K562 (cell line): ENCODE data around the gene TMCC1. TPM values are rescaled to one million over a fixed set of nuclear protein-coding genes. Genes with fewer than 3 reads are reported as not detected.

Source experiments
- ATAC-seq: fragments of 200-7000 bp; cut with Tn5 transposase; 3 replicates; pipeline ENCODE4 v1.9.1; 2020; ENCODE audit warnings: moderate library complexity
- BruUV-seq: library from RNA; stranded (reverse); fragments of 400-500 nt; replicated peaks from 2 replicates; lab custom pipeline; 2021; lab: Mats Ljungman, UMichigan
- CTCF ChIA-PET: fragments of 300-600 bp; formaldehyde crosslinking; extraction: SDS; loops from one replicate; lab custom pipeline; 2021; ENCODE audit warnings: low intra/inter-chr PET ratio; lab: Yijun Ruan, JAX
- POLR2A ChIA-PET: fragments of 300-600, 350-650 bp; sonication (Branson Sonifier 250); formaldehyde crosslinking; extraction: SDS; loops from one replicate; lab custom pipeline; 2021; ENCODE audit warnings: antibody characterized with exemption, inconsistent platforms; lab: Yijun Ruan, JAX
- DNase-seq, 4 experiments: peaks; one replicate each; pipeline versions ENCODE4 v3.0.0 to v3.0.0-alpha.2; 2011 to 2018; ENCODE audit warnings: low spot score in 3 of 4, mixed read lengths in 3 of 4; ENCODE audit errors: extremely low read depth in 1 of 4
- FAIRE-seq: peaks from 2 replicates; lab custom pipeline; 2011; peaks lifted over from hg19 to GRCh38; lab: Jason Lieb, UNC
- H2AFZ ChIP-seq: 2 replicates; pipeline ENCODE4 v1.6.0; 2011; ENCODE audit warnings: low read depth, low read length, control low read depth, inconsistent platforms
- H3K27ac ChIP-seq: fragments of 200-600 bp; 3 replicates; pipeline ENCODE4 v1.8.0; 2011; ENCODE audit warnings: low read depth, mild to moderate bottlenecking, control low read depth, inconsistent platforms, low read length, moderate library complexity, mixed read lengths; ENCODE audit errors: extremely low read depth
- H3K27me3 ChIP-seq, 2 experiments: fragments of 300-600 bp in 1 of 2; 2 replicates in 1 of 2; 3 replicates in 1 of 2; pipeline versions ENCODE4 v1.6.0 to v1.8.0; 2011; ENCODE audit warnings: inconsistent platforms in 2 of 2, low read length in 2 of 2, mild to moderate bottlenecking in 1 of 2, mixed read lengths in 1 of 2, moderate library complexity in 1 of 2; ENCODE audit not compliant: control insufficient read depth in 2 of 2, insufficient read depth in 2 of 2
- H3K36me3 ChIP-seq: fragments of 300-600 bp; 3 replicates; pipeline ENCODE4 v1.8.0; 2011; ENCODE audit warnings: mild to moderate bottlenecking, low read length, inconsistent platforms; ENCODE audit not compliant: control insufficient read depth, insufficient read depth
- H3K4me1 ChIP-seq, 2 experiments: fragments of 200-600 bp in 1 of 2; replicated peaks in 1 of 2; 2 replicates in 1 of 2; 3 replicates in 1 of 2; pipeline versions ENCODE4 v1.5.1 to v1.8.0; 2011; ENCODE audit warnings: inconsistent platforms in 2 of 2, low read length in 2 of 2, mild to moderate bottlenecking in 1 of 2, mixed read lengths in 1 of 2, moderate library complexity in 1 of 2; ENCODE audit not compliant: control insufficient read depth in 2 of 2, insufficient read depth in 2 of 2
- H3K4me2 ChIP-seq: 2 replicates; pipeline ENCODE4 v1.6.1; 2011; ENCODE audit warnings: low read length, control low read depth, inconsistent platforms, mixed read lengths; ENCODE audit not compliant: insufficient read depth
- H3K4me3 ChIP-seq: fragments of 200-600 bp; sonication (generic), shearing (Covaris generic); 2 replicates; pipeline ENCODE4 v1.5.1; 2016; ENCODE audit warnings: control low read depth, inconsistent platforms
- H3K79me2 ChIP-seq: fragments of 200-600 bp; 3 replicates; pipeline ENCODE4 v1.8.0; 2011; ENCODE audit warnings: low read length, inconsistent platforms; ENCODE audit not compliant: control insufficient read depth, insufficient read depth
- H3K9ac ChIP-seq, 2 experiments: 2 replicates each; pipeline versions ENCODE4 v1.6.0 to v1.6.1; 2011; ENCODE audit warnings: low read depth in 2 of 2, low read length in 2 of 2, control low read depth in 1 of 2, inconsistent platforms in 1 of 2, mild to moderate bottlenecking in 1 of 2, mixed read lengths in 1 of 2; ENCODE audit not compliant: insufficient read depth in 1 of 2
- H3K9me1 ChIP-seq: one replicate; pipeline ENCODE4 v1.6.0; 2011; ENCODE audit warnings: inconsistent platforms, mild to moderate bottlenecking, low read length, moderate library complexity; ENCODE audit not compliant: control insufficient read depth, insufficient read depth
- H3K9me3 ChIP-seq: replicated peaks from 2 replicates; pipeline ENCODE4 v1.5.1; 2011; ENCODE audit warnings: low read depth, low read length, inconsistent platforms; ENCODE audit not compliant: control insufficient read depth, insufficient read depth
- H4K20me1 ChIP-seq: replicated peaks from 2 replicates; pipeline ENCODE4 v1.6.1; 2011; ENCODE audit warnings: low read length, inconsistent platforms, mixed read lengths; ENCODE audit not compliant: control insufficient read depth, insufficient read depth
- BACH1 ChIP-seq: fragments of 200-800 bp; sonication (Bioruptor generic); IDR thresholded peaks from 2 replicates; pipeline ENCODE4 v1.6.1; 2016; ENCODE audit warnings: missing genetic modification characterization, missing compliant biosample characterization
- CHCHD3 ChIP-seq: fragments of 250-450 bp; sonication (Bioruptor Pico); IDR thresholded peaks from 2 replicates; pipeline ENCODE4 v2.1.2; 2022; ENCODE audit warnings: mild to moderate bottlenecking
- RBM34 ChIP-seq: fragments of 200-400 bp; formaldehyde crosslinking; IDR thresholded peaks from 2 replicates; pipeline ENCODE4 v1.6.1; 2018; ENCODE audit warnings: low read length, borderline replicate concordance; ENCODE audit not compliant: insufficient read depth
- TAF9B ChIP-seq: fragments of 450-650 bp; IDR thresholded peaks from 2 replicates; pipeline ENCODE4 v1.6.1; 2018; ENCODE audit warnings: mild to moderate bottlenecking; ENCODE audit not compliant: partially characterized antibody
- ZNF239 ChIP-seq: fragments of 250-450 bp; sonication (Bioruptor Pico); IDR thresholded peaks from 2 replicates; pipeline ENCODE4 v1.4.0; 2020; ENCODE audit warnings: mild to moderate bottlenecking
- WGBS: fragments of 100-300 bp; shearing (Covaris generic); methylation state at CpG from one replicate; pipeline ENCODE4 v1.1.6; 2016; ENCODE audit warnings: low coverage, mixed read lengths; ENCODE audit not compliant: insufficient coverage; ENCODE audit errors: missing lambda C conversion rate; 5-methylcytosine and 5-hydroxymethylcytosine counted together
- in situ Hi-C: fragments of 300-500 bp; cut with MboI; formaldehyde crosslinking; loops from 4 replicates; pipeline ENCODE4 v1.15.0; 2018; ENCODE audit warnings: inconsistent platforms, mixed read lengths
- intact Hi-C: fragments of 100-400 bp; cut with micrococcal nuclease; formaldehyde crosslinking; loops from 2 replicates; pipeline ENCODE4 v1.14.2; 2022
- polyA plus RNA-seq, 8 experiments: library from polyadenylated mRNA; depleted of rRNA in 4 of 8; stranded (reverse) in 5 of 8; unstranded in 3 of 8; fragments of >200 nt; fragmentation: Nextera tagmentation in 2 of 8; fragmentation: Illumina TruSeq in 1 of 8; extraction: Ambion mirVana in 2 of 8; extraction: Trizol in 1 of 8; gene quantifications; 2 replicates each; pipeline versions ENCODE4 v1.2.1 to v1.2.3, GENCODE V29; 2011 to 2014; ENCODE audit warnings: inconsistent platforms in 1 of 8, missing spikeins in 1 of 8
- total RNA-seq, 7 experiments: library from RNA; depleted of rRNA in 6 of 7; stranded (reverse); fragments of >200 nt in 6 of 7; fragmentation: Illumina TruSeq in 2 of 7; extraction: Trizol in 2 of 7; gene quantifications; 2 replicates each; pipeline versions ENCODE4 v1.2.1 to v1.2.3, GENCODE V29; 2011 to 2021; ENCODE audit warnings: low replicate concordance in 1 of 7

The TMCC1 gene
- total and polyA plus RNA-seq, 9 of the 15 experiments (the other 6 are each of a cell fraction or from before 2014, with no cell fraction given) = 0.89 to 8.7 (median 4.0) TPM

DNA sequence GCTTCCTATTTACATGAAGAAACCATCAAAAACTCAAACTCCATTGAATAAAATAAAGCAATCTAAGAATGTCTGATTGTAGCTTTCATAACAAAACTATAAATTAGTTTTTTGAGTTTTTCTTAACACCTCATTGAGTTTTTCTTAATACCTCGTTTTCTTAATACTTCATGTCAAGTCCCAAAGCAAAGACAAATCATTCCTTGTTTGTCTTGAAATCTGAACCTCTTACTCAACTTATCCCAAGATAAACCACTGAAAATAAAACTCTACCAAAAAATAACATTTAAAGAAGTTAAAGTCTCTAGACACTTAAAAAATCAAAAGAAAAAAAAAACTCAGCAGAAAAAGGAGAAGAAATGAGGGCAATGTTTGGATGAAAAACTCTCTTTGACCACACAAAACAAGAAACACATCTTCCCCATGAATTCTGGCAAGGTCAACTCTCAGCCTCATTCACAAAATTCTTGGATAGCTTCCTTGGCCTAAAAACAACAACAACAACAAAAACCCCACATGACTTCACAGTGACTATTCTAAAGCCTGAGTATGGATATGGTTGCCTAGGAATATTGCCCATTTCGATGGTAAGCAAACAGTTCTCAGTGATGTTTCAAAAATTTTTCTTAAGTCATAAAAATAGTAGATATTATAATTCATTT is 38.2 kb downstream of the TMCC1 start:
- no peaks in the 10 kb centered on the region for H3K27me3 ChIP-seq
- no peaks in the 10 kb centered on the region; the same call in 2 of the 3 replicates for H3K36me3 ChIP-seq
- no peak overlapping the region for H3K4me3 ChIP-seq
- in situ Hi-C loops = no loop called here
- FAIRE-seq (peak; percentile 6), DNase-seq (no peak), ATAC-seq (no peak)
- no peaks in the 10 kb centered on the region for H4K20me1 ChIP-seq
- H3K9me3 ChIP-seq = no peaks in the 10 kb centered on the region
- H3K79me2 ChIP-seq = peaks cover 26% of the 10 kb centered on the region
- H3K27ac ChIP-seq = peak overlapping the region; percentile 77; the same call in 2 of the 3 replicates
- no peaks in the 10 kb centered on the region for H3K9me1 ChIP-seq
- intact Hi-C loops = no loop called here
- 0 out of 2 replicates have a peak, but pooled peaks have one; percentile 5 for TF ChIP-seq BACH1
- peak; percentile 9 for TF ChIP-seq TAF9B
- no peak for TF ChIP-seq RBM34
- no TSS peak for BruUV-seq
- peak overlapping the region; percentile 72; the same call in 1 of the 2 replicates for H2AFZ ChIP-seq
- WGBS = 48% methylated on average over 2 of the region's 2 CpGs
- H3K4me2 ChIP-seq = no peak overlapping the region
- H3K4me1 ChIP-seq = peaks cover 0 to 24% of the 10 kb centered on the region in 2 experiments; a peak in 3 of 5 replicates
- POLR2A ChIA-PET = no interaction called here
- H3K9ac ChIP-seq = no peak overlapping the region
- CTCF ChIA-PET = no interaction called here

DNA sequence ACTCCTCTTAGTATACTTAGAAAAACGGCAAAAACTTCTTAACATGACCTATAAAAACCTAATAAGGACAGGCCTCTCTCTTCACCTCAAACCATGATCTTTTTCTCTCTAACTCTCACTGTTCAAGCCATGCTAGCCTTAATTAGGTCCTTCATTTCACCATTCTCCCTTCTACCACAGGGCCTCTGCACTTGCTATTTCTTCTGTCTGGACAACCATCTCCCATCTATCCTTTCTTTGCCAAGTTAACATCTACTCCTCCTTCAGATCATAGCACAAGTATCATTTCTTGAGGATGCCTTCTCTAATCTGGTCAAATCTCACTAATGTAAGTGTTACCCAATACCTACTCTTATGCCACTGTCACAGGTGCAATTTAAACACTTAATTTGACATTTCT is 39.1 kb downstream of the TMCC1 start:
- 86% methylated on average over 1 of the region's 1 CpG for WGBS
- no peaks in the 10 kb centered on the region for H3K9me3 ChIP-seq
- H3K36me3 ChIP-seq = no peaks in the 10 kb centered on the region; the same call in 2 of the 3 replicates
- no peak overlapping the region for H2AFZ ChIP-seq
- H3K9me1 ChIP-seq = no peaks in the 10 kb centered on the region
- H4K20me1 ChIP-seq = no peaks in the 10 kb centered on the region
- no TSS peak for BruUV-seq
- ChIA-PET CTCF (no interaction called here), POLR2A (no interaction called here)
- TF ChIP-seq CHCHD3 (CRISPR knock-in tag) = no peak
- TF ChIP-seq ZNF239 (CRISPR knock-in tag) = peak; percentile 42
- no peak overlapping the region for H3K4me2 ChIP-seq
- H3K9ac ChIP-seq = no peak overlapping the region
- DNase-seq (no peak), ATAC-seq (no peak), FAIRE-seq (no peak)
- H3K27me3 ChIP-seq = no peaks in the 10 kb centered on the region
- H3K4me3 ChIP-seq = no peak overlapping the region
- intact Hi-C loops (no loop called here), in situ Hi-C loops (no loop called here)
- H3K4me1 ChIP-seq = peaks cover 0 to 24% of the 10 kb centered on the region in 2 experiments; a peak in 3 of 5 replicates
- no peak overlapping the region for H3K27ac ChIP-seq
- H3K79me2 ChIP-seq = peaks cover 26% of the 10 kb centered on the region
